Neural progenitor cell (in vitro differentiated cells): ENCODE results near the gene CASP3.

Source experiments
- CTCF ChIP-seq: fragments of 200-600 bp; sonication (generic); IDR thresholded peaks from 2 replicates; pipeline ENCODE4 v1.5.1; 2017; ENCODE audit warnings: antibody characterized with exemption, mild to moderate bottlenecking
- EZH2 ChIP-seq: fragments of 200-600 bp; sonication (generic); IDR thresholded peaks from 2 replicates; pipeline ENCODE4 v1.6.1; 2017; ENCODE audit warnings: antibody characterized with exemption, mild to moderate bottlenecking, moderate library complexity

GRCh38 chr4:184587221-184587620, 62.0 kb downstream of the CASP3 start:
- TF ChIP-seq EZH2: no peak
- no peak for TF ChIP-seq CTCF
